Measurements from ENCODE around the gene VCP.

VCP gene

DNA sequence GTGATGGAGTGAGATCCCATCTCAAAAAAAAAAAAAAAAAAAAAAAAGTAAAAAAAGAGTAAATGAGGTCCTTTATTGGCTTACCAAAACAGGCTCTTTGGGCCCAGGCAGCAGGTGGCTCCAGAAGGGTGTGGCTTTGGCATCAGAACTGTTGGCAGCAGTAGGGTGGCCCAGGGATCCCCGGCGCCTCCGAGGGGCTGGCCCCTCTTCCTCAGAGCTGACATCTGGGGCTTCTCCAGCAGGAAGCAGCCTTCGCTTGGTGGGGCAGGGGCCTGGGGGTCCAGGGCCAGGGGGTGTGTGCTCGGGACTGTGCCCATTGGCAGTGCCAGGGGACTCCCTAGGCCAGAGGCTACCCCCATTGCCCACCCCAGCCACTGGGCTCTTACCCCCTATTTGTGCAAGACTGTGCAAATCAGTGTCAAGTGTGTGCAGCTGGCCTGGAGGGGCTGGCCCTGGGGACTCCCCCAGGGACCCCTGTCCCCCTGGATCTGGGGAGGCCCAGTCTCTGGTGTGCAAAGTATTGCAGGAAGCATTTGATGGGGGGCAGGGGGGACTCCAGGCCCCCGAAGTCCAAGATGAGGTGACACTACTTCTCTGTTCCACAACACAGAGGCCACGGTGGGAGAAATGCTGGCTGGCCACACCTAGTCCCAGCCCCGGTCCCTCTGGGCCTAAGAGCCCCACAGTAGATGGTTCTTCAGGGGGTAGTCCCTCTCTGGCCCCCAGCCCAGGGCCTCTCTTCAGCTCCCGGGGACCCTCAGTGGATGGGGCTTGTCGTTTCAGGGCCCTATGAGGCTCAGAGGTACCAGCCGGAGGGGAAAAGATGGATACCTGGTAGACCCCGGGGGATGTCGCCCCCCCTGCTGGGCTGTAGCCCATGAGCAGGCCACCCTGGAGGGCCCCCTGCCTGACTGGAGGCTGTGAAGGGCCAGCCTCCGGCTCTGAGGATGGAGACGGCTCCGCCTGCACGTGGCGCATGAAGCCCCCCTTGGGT, 35.2 kb upstream of the VCP start:
- POLR2A ChIA-PET = interaction anchor here (0.7 kb wide), 1 partner anchor 16 kb away, joined by 5 read pairs; no protein-coding TSS in a partner anchor
- H3K4me1 ChIP-seq (ENCODE audit: control insufficient read depth, insufficient read depth, low read length) = no peaks in the 10 kb centered on the region; the same call in 1 of the 2 replicates
- no peak for TF ChIP-seq PRDM1 (tag by site-specific recombination; IDR thresholded peaks at IDR 0.05)
- TF ChIP-seq ZFP3 (tag by site-specific recombination; IDR thresholded peaks at IDR 0.05; ENCODE audit: low read depth) = no peak
- TF ChIP-seq GLIS1 (tag by site-specific recombination; IDR thresholded peaks at IDR 0.05) = peak; percentile 27; the same call in 1 of the 2 replicates
- no peak for TF ChIP-seq ZNF433 (tag by site-specific recombination; IDR thresholded peaks at IDR 0.05; ENCODE audit: low read depth)
- CTCF ChIA-PET = interaction anchor here (1.5 kb wide), 1 partner anchor 11 kb away, joined by 5 read pairs; the partner anchor contains the start of gene PIGO
- H3K4me3 ChIP-seq (ENCODE audit: low read depth, low read length) = no peak overlapping the region
- peaks cover 0 to 40% of the 10 kb centered on the region in 2 experiments; a peak in 1 of 3 replicates for H3K36me3 ChIP-seq (ENCODE audit: control insufficient read depth in 2 of 2, insufficient read depth in 1 of 2, low read length in 2 of 2)
- H3K9me3 ChIP-seq (ENCODE audit: control insufficient read depth, insufficient read depth, low read depth, low read length) = no peaks in the 10 kb centered on the region
- H3K27ac ChIP-seq (ENCODE audit: extremely low read depth, low read depth, low read length) = no peak overlapping the region

DNA sequence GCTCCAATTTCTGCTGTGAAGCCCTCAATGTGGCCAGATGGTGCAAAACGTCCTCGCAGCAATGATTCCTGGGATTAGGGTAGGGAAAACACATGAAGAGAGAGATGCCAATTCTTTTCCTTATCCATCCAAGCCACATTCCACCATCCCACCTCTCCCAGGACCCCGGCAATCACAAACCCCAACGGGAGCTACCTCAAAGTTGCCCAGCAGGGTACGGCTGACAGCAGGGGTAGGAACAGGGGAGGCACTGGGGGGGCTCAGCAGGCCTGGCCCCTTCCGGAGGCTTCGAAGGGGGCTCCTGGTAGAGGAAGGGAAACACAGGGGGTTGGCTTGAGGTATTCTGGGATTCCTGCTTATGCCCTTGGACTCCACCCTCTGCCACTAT, 33.9 kb upstream of the VCP start:
- H3K36me3 ChIP-seq (ENCODE audit: control insufficient read depth in 2 of 2, insufficient read depth in 1 of 2, low read length in 2 of 2) = peaks cover 0 to 49% of the 10 kb centered on the region in 2 experiments; a peak in 1 of 3 replicates
- H3K27ac ChIP-seq (ENCODE audit: extremely low read depth, low read depth, low read length) = no peak overlapping the region
- TF ChIP-seq ZNF544 (tag by site-specific recombination; IDR thresholded peaks at IDR 0.05) (no peak), ZNF133 (tag by site-specific recombination; IDR thresholded peaks at IDR 0.05) (no peak)
- ChIA-PET POLR2A (interaction anchor here (1.0 kb wide), 1 partner anchor 13 kb away, joined by 4 read pairs; no protein-coding TSS in a partner anchor), CTCF (interaction anchor here (0.6 kb wide), 1 partner anchor 11 kb away, joined by 3 read pairs; no protein-coding TSS in a partner anchor)
- H3K9me3 ChIP-seq (ENCODE audit: control insufficient read depth, insufficient read depth, low read depth, low read length) = no peaks in the 10 kb centered on the region
- H3K4me1 ChIP-seq (ENCODE audit: control insufficient read depth, insufficient read depth, low read length) = no peaks in the 10 kb centered on the region
- H3K4me3 ChIP-seq (ENCODE audit: low read depth, low read length) = no peak overlapping the region

DNA sequence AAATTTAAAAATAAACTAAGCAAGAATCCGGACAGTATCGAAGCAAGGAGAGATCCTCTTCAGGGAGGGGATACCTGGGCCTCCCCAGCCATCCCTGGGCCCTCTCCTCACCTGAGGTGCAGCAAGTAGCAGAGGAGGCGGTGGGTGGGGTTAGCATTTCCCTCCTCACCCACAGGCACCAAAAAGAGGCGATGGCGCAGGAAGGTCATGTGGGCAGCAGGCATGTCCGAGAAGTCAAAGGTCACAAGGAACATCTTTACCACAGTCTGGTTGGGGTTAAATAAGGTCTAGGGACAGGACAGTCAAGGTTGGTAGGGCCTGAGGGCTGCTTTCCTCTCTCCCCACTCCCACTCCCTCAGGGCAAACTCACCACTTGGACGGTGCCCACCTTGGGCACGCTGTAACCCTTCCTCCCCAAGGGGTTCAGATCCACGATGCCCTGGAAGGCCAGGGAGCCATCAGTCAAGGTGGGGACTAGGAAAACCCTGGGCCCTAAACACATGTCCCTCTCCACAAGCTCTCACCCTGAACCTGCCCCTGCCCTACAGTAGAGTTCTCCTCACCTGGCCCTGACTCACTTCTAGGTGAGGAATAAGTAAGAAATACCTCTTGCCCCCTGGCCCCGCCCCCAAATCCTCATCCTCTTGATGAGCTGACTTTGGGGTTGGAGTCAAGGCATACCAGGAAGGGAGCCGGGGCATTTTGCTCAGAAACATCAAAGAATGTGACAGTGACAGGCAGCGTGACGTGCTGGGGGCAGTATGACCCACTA, 33.3 kb upstream of the VCP start:
- ChIA-PET POLR2A (interaction anchor here (1.0 to 6.4 kb wide), 2 partner anchors 9 to 12 kb away, joined by 4 to 92 read pairs; partner anchors contain the start of gene ATOSB), CTCF (interaction anchor here (0.6 kb wide), 1 partner anchor 11 kb away, joined by 3 read pairs; no protein-coding TSS in a partner anchor)
- H3K36me3 ChIP-seq (ENCODE audit: control insufficient read depth in 2 of 2, insufficient read depth in 1 of 2, low read length in 2 of 2) = peaks cover 0 to 55% of the 10 kb centered on the region in 2 experiments; a peak in 1 of 3 replicates
- H3K9me3 ChIP-seq (ENCODE audit: control insufficient read depth, insufficient read depth, low read depth, low read length) = no peaks in the 10 kb centered on the region
- no peaks in the 10 kb centered on the region for H3K4me1 ChIP-seq (ENCODE audit: control insufficient read depth, insufficient read depth, low read length)
- no peak overlapping the region for H3K4me3 ChIP-seq (ENCODE audit: low read depth, low read length)
- no peak overlapping the region for H3K27ac ChIP-seq (ENCODE audit: extremely low read depth, low read depth, low read length)
- TF ChIP-seq KLF10 (tag by site-specific recombination; IDR thresholded peaks at IDR 0.05) (no peak), GLI2 (tag by site-specific recombination; IDR thresholded peaks at IDR 0.05; ENCODE audit: borderline replicate concordance, low read depth) (no peak), ZNF654 (tag by site-specific recombination; IDR thresholded peaks at IDR 0.05; ENCODE audit: low read depth) (no peak), KLF8 (tag by site-specific recombination; IDR thresholded peaks at IDR 0.05) (no peak), ZNF677 (tag by site-specific recombination; IDR thresholded peaks at IDR 0.05) (no peak), ZNF776 (tag by site-specific recombination; IDR thresholded peaks at IDR 0.05; ENCODE audit: borderline replicate concordance) (no peak), OVOL3 (tag by site-specific recombination; IDR thresholded peaks at IDR 0.05) (no peak), ZNF350 (tag by site-specific recombination; IDR thresholded peaks at IDR 0.05) (no peak), SP2 (tag by site-specific recombination; IDR thresholded peaks at IDR 0.05) (no peak), HOXA7 (CRISPR knock-in tag; IDR thresholded peaks at IDR 0.05; ENCODE audit: borderline replicate concordance) (no peak), ZNF792 (tag by site-specific recombination; IDR thresholded peaks at IDR 0.05) (no peak), ZNF747 (tag by site-specific recombination; IDR thresholded peaks at IDR 0.05) (no peak)
- TF ChIP-seq, protein P1, sequence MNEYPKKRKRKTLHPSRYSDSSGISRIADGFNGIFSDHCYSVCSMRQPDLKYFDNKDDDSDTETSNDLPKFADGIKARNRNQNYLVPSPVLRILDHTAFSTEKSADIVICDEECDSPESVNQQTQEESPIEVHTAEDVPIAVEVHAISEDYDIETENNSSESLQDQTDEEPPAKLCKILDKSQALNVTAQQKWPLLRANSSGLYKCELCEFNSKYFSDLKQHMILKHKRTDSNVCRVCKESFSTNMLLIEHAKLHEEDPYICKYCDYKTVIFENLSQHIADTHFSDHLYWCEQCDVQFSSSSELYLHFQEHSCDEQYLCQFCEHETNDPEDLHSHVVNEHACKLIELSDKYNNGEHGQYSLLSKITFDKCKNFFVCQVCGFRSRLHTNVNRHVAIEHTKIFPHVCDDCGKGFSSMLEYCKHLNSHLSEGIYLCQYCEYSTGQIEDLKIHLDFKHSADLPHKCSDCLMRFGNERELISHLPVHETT (tag by site-specific recombination; IDR thresholded peaks at IDR 0.05) = no peak
- TF ChIP-seq, protein P2, sequence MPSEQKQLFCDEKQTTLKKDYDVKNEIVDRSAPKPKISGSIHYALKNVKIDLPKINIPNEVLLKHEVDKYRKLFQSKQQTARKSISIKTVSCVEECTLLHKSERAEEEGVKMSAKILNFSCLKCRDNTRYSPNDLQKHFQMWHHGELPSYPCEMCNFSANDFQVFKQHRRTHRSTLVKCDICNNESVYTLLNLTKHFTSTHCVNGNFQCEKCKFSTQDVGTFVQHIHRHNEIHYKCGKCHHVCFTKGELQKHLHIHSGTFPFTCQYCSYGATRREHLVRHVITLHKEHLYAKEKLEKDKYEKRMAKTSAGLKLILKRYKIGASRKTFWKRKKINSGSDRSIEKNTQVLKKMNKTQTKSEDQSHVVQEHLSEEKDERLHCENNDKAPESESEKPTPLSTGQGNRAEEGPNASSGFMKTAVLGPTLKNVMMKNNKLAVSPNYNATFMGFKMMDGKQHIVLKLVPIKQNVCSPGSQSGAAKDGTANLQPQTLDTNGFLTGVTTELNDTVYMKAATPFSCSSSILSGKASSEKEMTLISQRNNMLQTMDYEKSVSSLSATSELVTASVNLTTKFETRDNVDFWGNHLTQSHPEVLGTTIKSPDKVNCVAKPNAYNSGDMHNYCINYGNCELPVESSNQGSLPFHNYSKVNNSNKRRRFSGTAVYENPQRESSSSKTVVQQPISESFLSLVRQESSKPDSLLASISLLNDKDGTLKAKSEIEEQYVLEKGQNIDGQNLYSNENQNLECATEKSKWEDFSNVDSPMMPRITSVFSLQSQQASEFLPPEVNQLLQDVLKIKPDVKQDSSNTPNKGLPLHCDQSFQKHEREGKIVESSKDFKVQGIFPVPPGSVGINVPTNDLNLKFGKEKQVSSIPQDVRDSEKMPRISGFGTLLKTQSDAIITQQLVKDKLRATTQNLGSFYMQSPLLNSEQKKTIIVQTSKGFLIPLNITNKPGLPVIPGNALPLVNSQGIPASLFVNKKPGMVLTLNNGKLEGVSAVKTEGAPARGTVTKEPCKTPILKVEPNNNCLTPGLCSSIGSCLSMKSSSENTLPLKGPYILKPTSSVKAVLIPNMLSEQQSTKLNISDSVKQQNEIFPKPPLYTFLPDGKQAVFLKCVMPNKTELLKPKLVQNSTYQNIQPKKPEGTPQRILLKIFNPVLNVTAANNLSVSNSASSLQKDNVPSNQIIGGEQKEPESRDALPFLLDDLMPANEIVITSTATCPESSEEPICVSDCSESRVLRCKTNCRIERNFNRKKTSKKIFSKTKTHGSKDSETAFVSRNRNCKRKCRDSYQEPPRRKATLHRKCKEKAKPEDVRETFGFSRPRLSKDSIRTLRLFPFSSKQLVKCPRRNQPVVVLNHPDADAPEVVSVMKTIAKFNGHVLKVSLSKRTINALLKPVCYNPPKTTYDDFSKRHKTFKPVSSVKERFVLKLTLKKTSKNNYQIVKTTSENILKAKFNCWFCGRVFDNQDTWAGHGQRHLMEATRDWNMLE (tag by site-specific recombination; conservative IDR thresholded peaks at IDR 0.05; ENCODE audit: low read depth) = no peak
- TF ChIP-seq, protein P3, sequence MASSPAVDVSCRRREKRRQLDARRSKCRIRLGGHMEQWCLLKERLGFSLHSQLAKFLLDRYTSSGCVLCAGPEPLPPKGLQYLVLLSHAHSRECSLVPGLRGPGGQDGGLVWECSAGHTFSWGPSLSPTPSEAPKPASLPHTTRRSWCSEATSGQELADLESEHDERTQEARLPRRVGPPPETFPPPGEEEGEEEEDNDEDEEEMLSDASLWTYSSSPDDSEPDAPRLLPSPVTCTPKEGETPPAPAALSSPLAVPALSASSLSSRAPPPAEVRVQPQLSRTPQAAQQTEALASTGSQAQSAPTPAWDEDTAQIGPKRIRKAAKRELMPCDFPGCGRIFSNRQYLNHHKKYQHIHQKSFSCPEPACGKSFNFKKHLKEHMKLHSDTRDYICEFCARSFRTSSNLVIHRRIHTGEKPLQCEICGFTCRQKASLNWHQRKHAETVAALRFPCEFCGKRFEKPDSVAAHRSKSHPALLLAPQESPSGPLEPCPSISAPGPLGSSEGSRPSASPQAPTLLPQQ (tag by site-specific recombination; IDR thresholded peaks at IDR 0.05) = no peak
